GM20431 (cell line): ENCODE results near the gene DZIP1.

Experiments used
- in situ Hi-C: fragments of 300-500 bp; cut with MseI, MboI; formaldehyde crosslinking; loops from one replicate; pipeline ENCODE4 v1.15.0; 2020; ENCODE audit warnings: low sequenced_read_pairs; ENCODE audit not compliant: unreplicated experiment

DZIP1 gene

DNA sequence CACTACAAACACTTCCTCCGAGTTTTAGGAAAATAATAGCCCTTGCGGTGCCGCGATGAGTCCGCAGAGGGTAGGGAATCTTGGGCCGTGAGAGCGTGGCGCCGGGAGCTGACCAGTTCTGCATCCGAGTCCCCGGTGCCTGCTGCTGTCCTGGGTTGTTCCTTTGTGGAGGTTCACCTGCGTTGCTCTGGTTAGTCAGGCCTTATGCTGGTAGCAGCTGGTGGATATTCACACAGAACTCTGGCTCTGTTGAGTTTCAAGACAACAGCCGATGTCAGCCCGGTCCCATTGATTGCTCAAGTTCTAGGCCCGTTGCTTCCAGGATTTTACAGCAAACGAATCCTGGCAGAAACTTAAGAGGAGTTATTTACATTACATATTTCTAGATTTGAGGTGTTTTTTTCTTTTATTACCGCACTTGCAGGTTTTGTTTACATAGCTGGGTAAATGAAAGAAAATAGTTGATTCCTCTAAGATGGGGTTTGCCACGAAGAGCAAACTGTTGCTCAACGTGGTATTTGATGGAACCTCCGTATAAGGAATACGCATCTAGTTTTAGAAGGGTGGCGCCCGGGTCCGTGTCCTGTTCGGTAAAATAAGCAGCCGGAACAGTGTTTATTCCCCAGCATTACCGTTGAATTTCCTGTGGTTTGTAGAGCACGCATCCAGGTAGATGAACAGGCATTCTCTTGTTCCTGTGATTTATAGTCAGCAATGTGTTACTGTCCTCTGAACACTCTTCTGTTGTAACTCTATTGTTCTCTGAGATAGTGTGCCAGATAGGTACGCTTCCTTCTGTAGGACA, 90.7 kb downstream of the DZIP1 start:
- in situ Hi-C loops: no loop called here

DNA sequence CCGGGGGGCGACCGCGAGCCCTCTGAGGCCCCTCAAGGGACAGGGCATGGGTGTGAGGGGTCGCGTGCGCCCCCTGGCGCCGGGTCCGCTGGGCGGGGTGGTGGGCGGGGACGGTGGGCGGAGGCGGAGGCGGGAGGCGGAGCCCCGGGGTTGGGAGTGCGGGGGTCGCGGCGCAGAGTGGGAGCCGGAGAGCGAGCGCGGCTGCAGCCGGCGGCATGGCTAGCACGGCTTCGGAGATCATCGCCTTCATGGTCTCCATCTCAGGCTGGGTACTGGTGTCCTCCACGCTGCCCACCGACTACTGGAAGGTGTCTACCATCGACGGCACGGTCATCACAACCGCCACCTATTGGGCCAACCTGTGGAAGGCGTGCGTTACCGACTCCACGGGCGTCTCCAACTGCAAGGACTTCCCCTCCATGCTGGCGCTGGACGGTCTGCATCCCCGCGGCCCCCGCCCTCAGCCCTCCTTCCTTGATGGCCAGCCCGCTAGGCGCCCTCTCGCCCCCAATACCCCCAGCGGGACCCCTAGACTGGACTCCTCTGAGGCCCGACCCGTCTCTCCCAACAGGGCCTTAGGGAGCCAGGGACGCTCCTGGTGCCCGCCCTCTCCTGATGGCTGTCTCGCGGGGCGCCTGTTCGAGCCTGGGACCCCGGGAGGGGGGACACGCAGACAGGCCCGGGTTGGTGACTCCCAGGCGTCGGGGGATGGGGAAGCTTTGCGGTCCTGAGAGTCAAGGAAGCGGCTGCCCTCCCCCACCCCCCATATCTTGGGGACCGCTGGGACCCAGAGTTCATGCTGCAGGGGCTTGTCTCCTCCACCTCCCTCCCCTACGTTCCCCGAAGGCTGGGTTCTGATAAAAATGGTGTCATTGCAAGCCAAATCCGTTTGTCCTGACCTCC, 91.7 kb downstream of the DZIP1 start, which contains the start of gene CLDN10:
Gene CLDN10, plus strand, starts transcription at position 182 of the 903 bp plus-strand sequence. Its CDS starts 34 bp downstream, at position 216.
- in situ Hi-C loops: no loop called here

GRCh38 chr13:95552208-95552538, 92.3 kb downstream of the DZIP1 start:
- in situ Hi-C loops: no loop called here

- in situ Hi-C loops: loop anchor here (25.0 kb wide), 1 partner anchor 290 kb away; no protein-coding TSS in a partner anchor
Observed at GRCh38 chr13:95547531-95548167, 96.9 kb downstream of the DZIP1 start.

DNA sequence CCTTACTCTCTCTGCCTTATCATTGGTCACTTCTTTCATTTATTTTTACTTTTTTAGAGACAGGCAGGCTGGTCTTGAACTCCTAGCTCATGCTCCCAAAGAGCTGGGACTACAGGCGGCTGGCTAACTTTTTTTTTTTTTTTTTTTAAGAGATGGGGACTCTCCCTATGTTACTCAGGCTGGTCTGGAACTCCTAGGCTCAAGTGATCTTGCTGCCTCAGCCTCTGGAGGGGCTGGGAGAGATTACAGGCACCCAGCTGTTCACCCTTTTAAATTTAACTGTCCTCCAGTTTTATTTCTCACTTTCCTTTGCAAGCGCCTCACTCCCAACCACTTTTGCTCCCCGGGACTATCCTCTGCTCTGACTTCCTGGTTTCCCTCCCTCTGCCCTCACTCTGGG, 97.6 kb downstream of the DZIP1 start:
- in situ Hi-C loops: loop anchor here (25.0 kb wide), 1 partner anchor 290 kb away; no protein-coding TSS in a partner anchor

DNA sequence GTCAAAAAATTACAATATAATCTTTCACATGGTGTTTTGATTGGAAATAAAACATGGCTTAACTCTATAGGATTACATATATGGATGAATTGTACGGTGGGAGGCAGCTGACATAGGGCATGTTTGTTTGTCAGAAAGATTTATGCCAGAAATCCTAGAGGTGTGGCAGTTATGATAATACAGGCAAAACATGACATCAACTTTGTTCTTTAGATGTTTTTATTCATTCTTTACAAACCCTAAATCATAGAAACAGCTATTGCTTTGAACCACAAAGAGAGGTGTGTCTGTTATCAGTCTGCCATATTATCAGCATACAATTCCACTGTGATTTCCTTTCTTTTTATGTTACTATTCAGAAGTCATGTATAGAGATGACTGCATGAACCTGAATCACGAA, 100.2 kb downstream of the DZIP1 start:
- in situ Hi-C loops: loop anchor here (25.0 kb wide), 1 partner anchor 293 kb away; no protein-coding TSS in a partner anchor

GRCh38 chr13:95541911-95542474, 102.5 kb downstream of the DZIP1 start:
- in situ Hi-C loops: loop anchor here (25.0 kb wide), 1 partner anchor 295 kb away; no protein-coding TSS in a partner anchor

DNA sequence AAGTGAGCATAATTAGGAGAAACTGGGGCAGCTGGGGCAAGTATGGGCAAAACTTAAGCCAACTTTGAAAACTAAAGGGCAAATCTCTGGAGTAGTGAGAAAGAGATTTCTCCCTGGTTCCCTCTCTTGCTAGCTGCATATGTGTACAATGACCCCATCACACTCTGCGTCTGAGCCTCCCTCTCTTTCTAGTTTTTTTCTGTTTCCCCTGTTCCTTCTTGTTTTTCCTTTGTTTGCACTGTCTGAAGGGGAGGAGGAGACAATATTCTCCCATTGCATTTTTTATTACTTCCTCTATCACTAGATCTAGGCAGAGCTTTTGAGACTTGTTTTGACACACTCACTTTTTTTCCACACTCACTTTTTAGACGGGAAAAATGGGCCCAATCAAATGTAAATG, 103.2 kb downstream of the DZIP1 start:
- in situ Hi-C loops: loop anchor here (25.0 kb wide), 1 partner anchor 296 kb away; no protein-coding TSS in a partner anchor

- in situ Hi-C loops: loop anchor here (25.0 kb wide), 1 partner anchor 296 kb away; no protein-coding TSS in a partner anchor
Observed at GRCh38 chr13:95540888-95541287, 103.6 kb downstream of the DZIP1 start.

DNA sequence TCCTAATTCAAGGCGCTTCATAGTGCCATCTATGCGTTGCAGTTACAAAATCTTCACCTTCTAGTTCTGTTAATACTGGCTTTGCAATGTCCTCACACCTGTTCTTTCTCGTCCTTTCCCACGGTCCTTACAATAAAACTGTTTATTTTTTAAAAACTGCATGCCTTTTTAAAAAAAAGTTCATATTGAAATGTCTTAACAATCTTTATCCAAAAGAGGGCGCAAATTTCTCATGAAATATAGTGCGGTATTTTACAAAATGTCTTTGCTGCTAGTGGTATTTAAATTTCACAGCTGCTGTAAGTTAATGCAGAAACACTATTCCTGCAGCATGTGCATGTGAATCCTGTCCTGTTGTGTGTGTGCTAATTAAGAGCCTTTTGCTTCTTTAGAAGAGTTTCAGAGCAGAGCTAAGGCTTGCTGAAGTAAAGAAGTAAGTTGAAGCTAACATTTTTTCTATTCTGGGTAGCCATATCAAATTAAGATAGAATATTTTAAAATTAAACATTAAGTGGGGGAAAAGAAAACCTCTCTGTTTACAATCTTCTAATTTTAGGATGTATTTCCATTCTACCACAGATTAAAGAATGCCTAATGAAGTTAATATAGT, 107.8 kb downstream of the DZIP1 start:
- in situ Hi-C loops: loop anchor here (25.0 kb wide), 1 partner anchor 301 kb away; no protein-coding TSS in a partner anchor

GRCh38 chr13:95535243-95535642, 109.3 kb downstream of the DZIP1 start:
- in situ Hi-C loops: loop anchor here (25.0 kb wide), 1 partner anchor 302 kb away; no protein-coding TSS in a partner anchor

DNA sequence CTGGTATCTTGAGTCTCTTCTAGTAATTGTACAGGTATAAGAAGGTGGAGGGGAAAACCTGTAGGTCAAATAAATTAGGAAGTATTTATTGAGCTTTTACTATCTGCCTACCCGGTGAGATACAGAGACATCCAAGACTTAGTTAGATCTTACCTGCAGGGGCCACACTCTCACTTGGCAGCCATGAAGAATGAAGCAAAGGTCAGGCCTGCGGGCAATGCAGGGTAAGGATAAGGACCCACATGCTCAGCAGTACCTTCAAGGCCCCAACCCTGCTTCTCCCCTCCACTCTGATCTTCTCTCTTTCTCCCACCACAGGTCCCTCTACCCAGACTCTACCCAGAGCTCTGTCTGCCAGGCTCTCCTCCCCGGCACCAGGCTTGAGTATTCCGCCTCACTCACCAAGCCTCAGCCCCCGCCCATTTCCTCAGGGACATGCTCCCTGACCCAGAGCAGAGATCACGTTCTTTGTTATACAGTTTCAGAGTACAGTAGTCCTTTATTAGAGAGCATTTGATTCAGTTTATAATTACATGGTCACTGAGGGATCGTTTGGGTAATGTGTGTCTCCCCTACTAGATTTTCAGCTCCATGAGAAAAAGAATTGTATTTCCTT, 110.9 kb downstream of the DZIP1 start:
- in situ Hi-C loops: loop anchor here (25.0 kb wide), 1 partner anchor 304 kb away; no protein-coding TSS in a partner anchor

DNA sequence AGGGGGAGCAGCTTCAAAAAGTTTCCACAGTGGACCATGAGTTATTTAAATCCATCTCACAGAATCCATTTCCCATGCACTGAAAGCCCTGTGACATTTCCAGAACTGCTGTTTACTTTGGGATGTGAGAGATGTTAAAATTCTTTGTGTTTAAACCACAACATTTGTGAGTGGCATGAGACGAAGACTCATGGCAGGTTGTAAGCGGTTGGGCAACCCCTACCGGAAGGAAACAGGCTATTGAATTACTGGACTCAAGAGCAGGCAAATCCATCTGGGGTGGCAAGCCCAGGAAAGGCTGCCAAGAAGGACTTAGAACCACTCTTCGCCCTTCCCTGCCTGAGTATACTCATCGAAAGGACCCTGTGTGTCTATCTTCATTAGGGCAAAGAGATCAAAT, 114.3 kb downstream of the DZIP1 start:
- in situ Hi-C loops: loop anchor here (25.0 kb wide), 1 partner anchor 307 kb away; no protein-coding TSS in a partner anchor
